Central memory CD4-positive, alpha-beta T cell (primary cell): ENCODE measurements around the gene TBX19.
A peak's percentile ranks its signal among the peaks of the same experiment; 100 is the strongest.

Experiments used
- DNase-seq: peaks from one replicate; pipeline ENCODE4 v3.0.0; 2022

Gene TBX19

DNA sequence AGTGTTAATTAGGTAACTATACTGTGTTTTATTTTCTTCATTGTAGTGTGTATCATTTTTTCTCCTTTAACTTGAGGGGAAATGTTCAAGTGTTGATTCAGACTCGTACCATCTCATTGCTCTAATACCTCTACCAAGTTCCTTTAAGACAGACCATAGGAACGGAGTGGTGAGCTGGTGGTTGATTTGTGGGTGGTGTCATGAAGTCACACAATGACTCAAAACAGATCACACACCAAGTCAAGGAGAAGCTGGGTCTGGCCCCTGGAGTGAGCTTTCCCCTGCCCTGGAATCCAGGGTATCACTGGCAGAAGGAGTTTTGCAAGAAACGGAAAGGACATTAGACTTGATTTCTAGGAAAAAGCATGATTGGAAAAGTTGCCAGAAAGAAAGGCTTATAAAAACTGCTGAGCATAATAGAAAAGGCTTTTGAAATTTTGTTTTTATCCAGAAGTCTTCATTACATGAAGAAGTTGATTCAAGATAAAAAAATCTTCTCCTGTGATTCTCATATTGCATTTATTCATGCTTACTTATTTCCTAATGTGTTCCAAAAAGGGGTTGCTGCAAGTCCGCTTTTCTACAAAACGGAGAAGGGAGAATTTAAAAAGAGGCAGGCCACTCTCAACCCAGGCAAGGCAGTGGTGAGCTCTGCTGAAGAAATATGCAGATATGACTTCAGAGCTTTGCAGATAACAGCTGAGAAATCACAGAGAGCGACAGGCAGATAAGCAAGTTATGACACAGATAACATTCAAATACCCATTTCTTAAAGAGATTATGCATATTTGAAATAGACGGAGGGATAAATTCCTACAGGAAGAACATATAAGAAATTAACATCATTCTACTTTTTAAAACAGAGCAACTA is 79.7 kb downstream of the TBX19 start:
- no peak for DNase-seq

DNA sequence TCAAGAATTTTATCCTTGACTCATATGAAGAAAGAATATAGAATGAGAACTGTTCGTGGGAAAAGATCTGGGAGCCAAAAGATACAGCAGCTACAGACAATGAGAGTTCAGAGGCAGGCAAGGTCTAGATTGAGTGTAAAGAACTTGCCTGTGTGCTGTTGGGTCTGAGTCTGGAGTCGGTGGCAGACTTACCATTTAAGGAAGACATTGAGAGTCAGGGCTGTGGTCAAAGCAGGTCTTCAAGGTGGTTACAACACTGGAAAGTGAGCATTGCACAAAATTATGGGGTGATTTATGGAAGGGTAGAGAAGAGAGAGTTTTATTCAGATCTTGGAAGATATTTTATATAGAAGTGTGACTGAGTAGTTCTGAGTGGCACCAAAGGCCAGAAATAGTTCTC is 80.6 kb downstream of the TBX19 start:
- DNase-seq, result no peak

DNA sequence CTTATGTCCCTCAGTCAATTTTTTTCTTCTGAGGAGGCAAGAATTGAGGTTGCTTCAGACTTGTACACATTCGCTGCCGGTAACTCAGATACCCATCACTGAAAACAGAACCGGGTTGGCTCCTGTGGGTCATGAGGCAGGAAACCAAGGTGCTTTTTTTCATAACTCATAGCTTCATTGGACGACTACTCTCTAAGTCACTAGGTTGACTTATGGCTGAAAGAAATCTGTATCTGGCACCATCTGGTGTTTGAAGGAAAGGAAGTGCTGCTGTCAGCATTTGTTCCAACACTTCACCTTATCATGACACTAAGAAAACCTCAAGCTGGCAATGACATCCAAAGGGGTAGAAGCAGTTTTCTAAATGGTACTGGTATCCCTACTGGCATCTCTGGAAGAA is 82.3 kb downstream of the TBX19 start:
- DNase-seq, result peak; percentile 83
